ENCODE data around the gene MEG3.
"Not testable (repeated sequence)": the region's sequence is repeated elsewhere in the genome, so short reads cannot be mapped to it uniquely, and the experiment has no call there.

Gene MEG3

GRCh38 chr14:100816950-100817901, 8.7 kb upstream of the MEG3 start:
- DNase-seq: no peak

DNA sequence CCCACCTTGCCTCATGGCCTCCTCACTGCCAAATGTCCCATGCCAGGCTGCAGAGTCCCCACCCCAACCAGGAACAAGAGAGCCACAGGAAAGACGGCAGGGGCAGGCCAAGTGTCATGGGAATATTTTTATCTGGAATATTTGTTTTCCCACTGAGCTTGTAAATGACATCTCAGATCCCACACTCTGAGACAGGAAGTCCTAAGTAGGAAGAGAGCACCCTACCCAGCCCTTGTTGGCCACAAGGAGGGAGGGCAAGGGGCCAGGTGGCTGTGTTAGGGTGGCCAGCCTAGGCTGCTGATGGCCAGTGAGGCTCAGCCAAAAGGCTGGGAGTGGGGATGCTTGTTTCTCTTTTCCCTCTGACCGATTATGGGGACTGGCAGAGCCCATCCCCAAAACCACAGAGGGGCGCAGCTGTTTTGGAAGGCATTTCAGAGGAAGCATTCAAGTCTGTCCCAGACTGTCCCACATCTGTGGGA, 7.7 kb upstream of the MEG3 start:
- no peak for DNase-seq

DNA sequence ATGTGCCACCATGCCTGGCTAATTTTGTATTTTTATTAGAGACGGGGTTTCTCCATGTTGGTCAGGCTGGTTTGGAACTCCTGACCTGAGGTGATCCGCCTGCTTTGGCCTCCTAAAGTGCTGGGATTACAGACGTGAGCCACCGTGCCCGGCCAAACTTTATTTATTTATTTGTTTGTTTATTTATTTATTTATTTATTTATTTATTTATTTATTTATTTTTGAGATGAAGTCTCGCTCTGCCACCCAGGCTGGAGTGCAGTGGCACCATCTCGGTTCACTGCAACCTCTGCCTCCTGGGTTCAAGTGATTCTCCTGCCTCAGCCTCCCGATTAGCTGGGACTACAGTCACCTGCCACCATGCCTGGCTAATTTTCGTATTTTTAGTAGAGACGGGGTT, 7.0 kb upstream of the MEG3 start:
- DNase-seq: not testable (repeated sequence)

- DNase-seq: no peak
Observed at GRCh38 chr14:100819453-100819828, 6.5 kb upstream of the MEG3 start.

DNA sequence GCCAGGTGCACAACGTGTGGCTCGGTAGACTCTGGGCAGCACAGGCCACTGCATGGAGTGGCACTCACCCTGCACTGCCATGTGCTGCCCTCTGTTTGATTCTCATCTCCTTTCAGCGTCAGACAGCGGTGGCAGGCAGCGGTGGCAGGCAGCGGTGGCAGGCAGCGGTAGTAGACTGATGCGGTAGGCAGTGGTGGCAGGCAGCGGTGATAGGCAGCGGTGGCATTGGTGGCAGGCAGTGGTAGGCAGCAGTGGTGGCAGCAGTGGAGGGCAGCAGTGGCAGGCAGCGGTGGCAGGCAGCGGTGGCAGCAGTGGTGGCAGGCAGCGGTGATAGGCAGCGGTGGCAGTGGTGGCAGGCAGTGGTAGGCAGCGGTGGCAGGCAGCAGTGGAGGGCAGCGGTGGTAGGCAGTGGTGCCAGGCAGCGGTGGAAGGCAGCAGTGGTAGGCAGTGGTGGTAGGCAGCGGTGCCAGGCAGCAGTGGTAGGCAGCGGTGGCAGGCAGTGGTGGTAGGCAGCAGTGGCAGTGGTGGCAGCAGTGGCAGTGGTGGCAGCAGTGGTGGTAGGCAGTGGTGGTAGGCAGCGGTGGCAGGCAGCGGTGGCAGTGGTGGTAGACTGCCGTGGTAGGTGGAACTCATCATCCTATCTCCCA, 6.0 kb upstream of the MEG3 start:
- no peak for DNase-seq

- no peak for DNase-seq
Observed at GRCh38 chr14:100820957-100821356, 5.0 kb upstream of the MEG3 start.

DNA sequence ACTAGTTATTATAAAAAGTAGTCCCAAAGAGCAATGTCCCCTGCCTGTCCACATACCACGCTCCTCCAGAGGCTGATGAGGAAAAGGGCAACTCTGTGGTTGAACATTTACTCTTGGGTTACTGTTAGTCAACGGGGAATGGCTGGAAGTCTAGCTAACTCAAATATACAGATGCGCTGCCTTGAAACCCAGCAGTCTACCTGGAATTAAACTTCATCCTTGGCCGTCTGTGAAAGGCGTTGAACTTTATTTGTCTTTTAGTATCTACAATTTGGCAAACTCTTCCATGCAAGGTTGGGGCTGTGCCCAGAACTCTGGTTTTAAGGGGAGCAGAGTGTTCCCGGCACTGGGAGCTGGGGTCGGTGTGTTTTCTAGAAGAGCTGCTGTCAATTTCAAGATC, 3.9 kb upstream of the MEG3 start:
- no peak for DNase-seq

GRCh38 chr14:100822532-100823296, 3.2 kb upstream of the MEG3 start:
- DNase-seq: no peak

DNA sequence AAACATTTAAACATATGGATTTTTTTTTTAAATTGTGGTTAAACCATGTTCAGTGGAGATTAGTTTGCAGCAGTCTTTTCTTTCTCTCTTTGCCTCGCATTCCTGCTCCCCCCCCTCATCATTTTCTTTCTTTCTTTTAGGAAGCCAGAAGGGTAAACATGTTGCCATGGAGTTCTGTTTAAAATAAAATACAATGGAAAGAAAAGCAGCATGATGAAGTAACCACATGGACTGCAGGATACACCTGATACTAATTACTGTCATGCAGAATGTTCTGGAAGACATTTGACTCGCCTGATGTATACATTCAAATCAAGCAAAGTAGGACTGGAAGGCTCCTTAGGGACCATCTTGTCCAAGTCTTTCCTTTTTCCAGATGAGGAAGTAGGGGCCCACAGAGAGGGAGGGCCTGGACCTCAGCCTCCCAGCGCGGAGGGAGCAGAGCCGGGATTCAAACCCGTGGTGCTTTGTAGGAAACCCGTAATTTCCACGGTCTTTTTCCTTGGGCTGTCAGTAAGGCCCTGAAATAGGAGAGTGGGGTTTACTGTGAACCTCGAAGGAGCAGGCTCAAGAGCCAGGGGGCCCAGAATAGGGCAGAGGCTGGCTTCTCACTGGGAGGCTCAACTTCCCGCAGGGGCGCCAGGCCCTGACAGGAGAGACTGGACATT, 2.4 kb upstream of the MEG3 start:
- DNase-seq: no peak

DNA sequence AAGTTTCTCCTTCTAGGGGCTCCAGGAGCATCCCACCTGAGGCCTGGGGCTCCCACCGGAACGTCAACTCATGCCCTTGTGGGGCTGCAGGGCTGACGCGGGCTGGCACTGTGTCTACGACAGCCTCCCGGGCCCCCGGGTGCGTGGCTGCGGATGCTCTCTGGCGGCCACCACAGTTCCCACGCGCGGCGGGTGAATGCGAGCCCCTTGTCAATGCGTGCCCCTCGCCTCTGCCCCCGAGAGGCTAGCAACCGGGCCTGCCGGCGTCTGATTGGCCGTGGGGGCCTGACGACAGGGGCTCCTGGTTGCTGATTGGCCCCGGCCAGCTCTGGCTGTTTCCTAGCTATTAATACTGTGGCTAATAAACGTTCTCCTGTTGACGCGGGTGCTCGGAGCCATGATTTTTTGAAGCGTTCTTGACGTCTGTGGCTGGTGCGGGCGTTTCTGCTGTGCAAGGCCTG, 1.8 kb upstream of the MEG3 start:
- DNase-seq: no peak

DNA sequence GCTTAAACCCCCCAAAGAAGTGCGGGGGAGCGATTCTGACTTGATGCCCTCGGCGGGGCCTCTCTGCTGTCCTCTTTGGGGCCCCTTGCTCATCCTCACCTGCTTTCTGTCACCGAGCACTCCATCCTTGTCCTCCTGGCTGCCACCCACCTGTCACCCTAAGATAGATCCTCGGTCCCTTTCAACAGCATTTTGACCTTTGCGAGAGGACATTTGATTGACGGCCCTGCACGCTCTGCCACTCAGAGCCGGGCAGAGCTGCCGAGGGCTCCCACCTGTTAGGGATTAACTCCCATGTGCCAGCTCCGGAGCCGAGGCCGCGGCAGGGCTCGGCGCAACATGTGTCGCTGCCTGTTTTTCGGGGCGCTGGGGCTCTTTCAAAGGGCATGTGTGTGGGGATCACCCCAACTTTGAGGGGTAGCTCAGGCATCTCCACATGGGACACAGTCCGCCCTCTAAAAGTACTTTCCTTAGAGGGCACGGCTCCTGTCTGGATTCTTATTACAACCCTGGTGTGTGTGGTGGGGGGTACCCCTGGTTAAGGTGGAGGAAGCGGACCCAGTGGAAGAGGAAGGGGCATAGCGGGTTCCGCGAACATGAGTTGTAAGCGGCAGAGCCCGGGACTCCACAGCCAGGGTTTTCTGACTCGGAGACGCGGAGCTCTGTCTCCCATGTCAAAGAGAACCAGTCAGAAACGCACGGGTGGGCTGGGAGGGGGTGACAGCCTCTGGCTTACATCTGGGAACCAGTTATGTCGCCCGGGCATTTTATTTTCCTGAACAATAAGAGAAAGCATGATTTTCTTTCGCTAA, 811 bp upstream of the MEG3 start:
- no peak for DNase-seq

- no peak for DNase-seq
Observed at GRCh38 chr14:100826391-100827100, 628 bp downstream of the MEG3 start.

- no peak for DNase-seq
Observed at GRCh38 chr14:100827101-100828021, 1.4 kb downstream of the MEG3 start.

DNA sequence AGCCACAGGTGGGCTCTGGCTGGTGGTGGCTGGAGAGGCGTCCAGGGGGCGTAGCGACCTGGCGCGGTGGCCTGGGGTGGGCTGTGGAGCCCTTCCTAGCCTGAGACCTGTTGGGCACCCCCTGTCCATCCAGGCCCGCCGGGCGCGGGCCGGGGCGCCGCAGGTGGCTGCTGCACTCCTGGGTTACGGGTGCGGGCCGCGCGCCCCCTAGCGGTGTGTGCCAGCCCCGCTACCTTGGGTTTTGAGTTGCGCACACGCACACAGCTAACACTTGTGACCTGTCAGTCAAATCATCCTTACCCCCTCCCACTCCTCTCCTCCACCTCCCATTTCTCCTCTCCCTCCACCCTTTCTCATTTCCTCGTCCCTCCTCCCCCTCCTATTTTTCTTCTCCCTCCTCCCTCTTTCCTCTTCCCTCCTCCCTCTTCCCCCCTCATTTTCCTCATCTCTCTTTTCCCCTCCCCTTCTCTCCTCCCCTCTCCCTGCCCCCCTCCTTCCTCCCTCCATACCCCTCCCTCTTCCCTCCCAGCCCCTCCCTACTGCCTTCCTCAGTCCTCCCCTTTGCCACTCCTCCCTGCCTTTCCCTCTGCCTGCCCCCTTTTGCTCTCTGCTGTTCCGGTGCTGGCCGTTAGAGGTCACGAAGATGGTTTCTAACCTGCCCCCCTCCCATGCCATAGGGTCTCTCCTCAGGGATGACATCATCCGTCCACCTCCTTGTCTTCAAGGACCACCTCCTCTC, 2.3 kb downstream of the MEG3 start:
- DNase-seq: no peak

DNA sequence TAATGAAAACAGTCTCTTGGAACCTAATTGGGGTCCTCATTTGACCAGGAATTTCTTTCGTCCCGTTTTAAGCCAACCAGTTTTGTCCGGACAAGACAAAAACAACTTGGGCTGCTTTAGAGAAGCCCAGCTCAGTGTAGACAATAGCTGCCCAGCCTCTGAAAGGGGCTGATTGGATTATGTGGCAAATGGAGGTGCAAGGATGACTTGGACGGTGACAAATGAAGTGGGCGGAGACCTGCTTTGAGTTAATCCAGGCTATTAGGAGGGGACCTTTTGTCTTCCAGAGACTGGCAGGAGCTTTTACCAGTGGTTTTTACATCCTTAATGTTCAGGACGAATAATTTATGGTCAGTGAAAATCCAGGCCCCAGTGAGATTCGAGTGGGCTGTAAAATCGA, 4.8 kb downstream of the MEG3 start:
- peak; percentile 73 for DNase-seq

DNA sequence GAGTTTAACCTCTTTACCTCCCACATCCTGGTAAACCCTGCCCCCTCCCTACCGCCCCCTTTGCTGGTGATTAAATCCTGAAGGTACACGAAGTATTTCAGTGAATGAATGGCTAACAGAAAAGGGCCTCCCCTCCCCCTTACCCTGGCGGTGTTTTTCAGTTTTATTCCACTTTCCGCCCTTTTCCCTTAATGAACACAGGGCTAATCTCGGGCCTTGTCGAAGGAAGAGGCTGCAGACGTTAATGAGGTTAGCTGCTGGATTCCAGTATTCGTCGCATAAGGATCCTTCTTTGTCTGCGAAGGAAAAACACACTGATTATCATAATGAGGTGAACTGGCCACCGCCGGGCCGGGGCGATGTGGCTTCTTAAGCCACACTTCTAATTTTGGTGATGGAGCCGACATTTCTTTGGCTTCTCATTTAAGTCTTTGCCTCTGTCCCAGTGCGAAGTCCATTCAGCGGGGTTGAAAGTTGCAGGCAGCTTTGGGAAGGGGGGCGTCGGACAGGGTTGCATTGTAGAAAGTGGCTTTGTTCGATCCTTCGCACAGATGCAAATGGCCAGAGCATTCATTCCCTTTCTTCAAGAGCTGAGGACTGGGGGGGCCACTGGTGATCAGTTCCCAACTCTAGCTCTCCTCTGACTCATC, 6.5 kb downstream of the MEG3 start:
- no peak for DNase-seq

DNA sequence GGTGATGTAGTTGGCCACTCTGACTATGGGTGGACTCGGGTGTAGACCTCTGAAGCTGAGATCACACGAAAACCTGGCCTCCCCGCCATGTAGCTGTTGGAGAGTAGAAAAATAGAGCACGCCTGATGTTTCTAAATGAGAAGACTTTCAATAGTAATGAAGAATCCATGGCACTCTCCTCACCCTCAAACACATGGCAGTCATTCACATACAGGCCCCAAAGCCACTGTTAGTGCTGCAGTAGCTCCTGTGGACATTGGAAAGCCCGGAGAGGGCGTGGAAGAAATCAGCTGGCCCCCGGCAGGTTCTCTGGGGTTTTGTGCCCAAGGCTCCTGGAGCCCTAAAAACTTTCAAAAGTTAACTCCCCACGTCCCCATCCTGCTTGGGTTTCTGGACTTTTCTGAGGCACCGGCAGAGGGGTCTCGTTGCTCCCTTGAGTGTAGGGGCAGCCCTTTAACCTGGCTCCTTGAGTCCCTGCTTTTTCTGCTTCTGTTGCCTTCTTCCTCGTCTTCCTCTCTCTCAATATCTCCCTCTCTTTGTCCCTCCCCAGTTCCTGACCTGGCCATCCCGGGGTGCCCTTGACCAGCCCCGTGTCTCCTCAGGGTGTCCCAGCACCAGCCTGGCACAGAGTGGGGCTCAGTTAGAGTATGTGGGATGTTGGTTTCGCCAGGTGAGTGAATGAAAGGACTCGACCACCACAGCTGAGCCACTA, 8.3 kb downstream of the MEG3 start:
- DNase-seq: no peak

Data from NCI-H187 treated with DMSO at 0.1 percent for 48 hours (cell line).